Cardiac septum (tissue), 1 donor: ENCODE data around the gene ZNF526. TPM values are rescaled to one million over a fixed set of nuclear protein-coding genes. Genes with fewer than 3 reads are reported as not detected.

Experiments
- DNase-seq: peaks from one replicate; pipeline ENCODE4 v3.0.0-alpha.2; 2020; ENCODE audit warnings: low spot score
- intact Hi-C: fragments of 100-400 bp; cut with DNase I; formaldehyde crosslinking; loops from one replicate; pipeline ENCODE4 v1.14.0; 2022
- total RNA-seq: library from RNA; stranded (reverse); fragmentation: NEBNext Ultra II Directional; extraction: Animal tissue kit (Norgen Biotek cat#: 25700); gene quantifications from one replicate; pipeline ENCODE4 v1.2.1, GENCODE V29; 2021
- donor health status: DM: no; HTN: no; CAD: no.

The ZNF526 gene
- total RNA-seq, 1 donor from 2014 or later, result 4.1 TPM

- DNase-seq, result no peak
- intact Hi-C loops, result no loop called here
Measured at GRCh38 chr19:42271861-42272534, 51.9 kb downstream of the ZNF526 start.

- intact Hi-C loops, result no loop called here
- no peak for DNase-seq
Measured at GRCh38 chr19:42272535-42272897, 52.4 kb downstream of the ZNF526 start.

GRCh38 chr19:42272989-42273406 lies 52.9 kb downstream of the ZNF526 start:
- DNase-seq, result no peak
- intact Hi-C loops, result no loop called here

- intact Hi-C loops, result no loop called here
Measured at GRCh38 chr19:42273407-42274064, 53.4 kb downstream of the ZNF526 start.

GRCh38 chr19:42274065-42274682 lies 54.1 kb downstream of the ZNF526 start:
- no peak for DNase-seq

More at GRCh38 chr19:42273407-42274064, 53.4 kb downstream of the ZNF526 start:
- DNase-seq, result no peak

GRCh38 chr19:42275103-42275502 lies 55.0 kb downstream of the ZNF526 start:
- intact Hi-C loops, result no loop called here
- no peak for DNase-seq

More at GRCh38 chr19:42274065-42274682, 54.1 kb downstream of the ZNF526 start:
- intact Hi-C loops, result no loop called here

GRCh38 chr19:42275517-42275916 lies 55.4 kb downstream of the ZNF526 start:
- no peak for DNase-seq
- intact Hi-C loops, result no loop called here

- intact Hi-C loops, result no loop called here
- DNase-seq, result no peak
Measured at GRCh38 chr19:42276284-42276683, 56.2 kb downstream of the ZNF526 start.

GRCh38 chr19:42276821-42277220 lies 56.7 kb downstream of the ZNF526 start:
- intact Hi-C loops, result no loop called here
- DNase-seq, result no peak

Other genes with a start within 250 kb of the ZNF526 start
- gene ATP1A3, start 226.1 kb upstream of the ZNF526 start, total RNA-seq, result 242 TPM
- 4.6 TPM for gene GRIK5, start 150.1 kb upstream of the ZNF526 start, total RNA-seq
- 8.3 TPM for gene ZNF574, start 144.1 kb upstream of the ZNF526 start, total RNA-seq
- 0.51 TPM for gene POU2F2, start 87.9 kb upstream of the ZNF526 start, total RNA-seq
- 10.2 TPM for gene DEDD2, start 2.6 kb upstream of the ZNF526 start, total RNA-seq
- gene GSK3A, start 22.3 kb downstream of the ZNF526 start, total RNA-seq, result 39.6 TPM
- gene ERF, start 34.8 kb downstream of the ZNF526 start, total RNA-seq, result 37.4 TPM
- gene CIC, start 48.9 kb downstream of the ZNF526 start, total RNA-seq, result 51.3 TPM
- gene PRR19, start 81.8 kb downstream of the ZNF526 start, total RNA-seq, result 0.16 TPM
- 4.0 TPM for gene PAFAH1B3, start 82.3 kb downstream of the ZNF526 start, total RNA-seq
- 0.24 TPM for gene TMEM145, start 93.0 kb downstream of the ZNF526 start, total RNA-seq
- gene MEGF8, start 105.3 kb downstream of the ZNF526 start, total RNA-seq, result 45.8 TPM
- gene CNFN, start 170.0 kb downstream of the ZNF526 start, total RNA-seq, result 0.67 TPM
- 54.9 TPM for gene LIPE, start 207.1 kb downstream of the ZNF526 start, total RNA-seq
- not detected for gene CXCL17, start 222.6 kb downstream of the ZNF526 start, total RNA-seq